ENCODE measurements around the gene SLC8A3. TPM values are rescaled to one million over a fixed set of nuclear protein-coding genes. Genes with fewer than 3 reads are reported as not detected.
A peak's percentile ranks its signal among the peaks of the same experiment; 100 is the strongest.

The SLC8A3 gene
- total RNA-seq, 1 donor from 2014 or later = 0.57 TPM

DNA sequence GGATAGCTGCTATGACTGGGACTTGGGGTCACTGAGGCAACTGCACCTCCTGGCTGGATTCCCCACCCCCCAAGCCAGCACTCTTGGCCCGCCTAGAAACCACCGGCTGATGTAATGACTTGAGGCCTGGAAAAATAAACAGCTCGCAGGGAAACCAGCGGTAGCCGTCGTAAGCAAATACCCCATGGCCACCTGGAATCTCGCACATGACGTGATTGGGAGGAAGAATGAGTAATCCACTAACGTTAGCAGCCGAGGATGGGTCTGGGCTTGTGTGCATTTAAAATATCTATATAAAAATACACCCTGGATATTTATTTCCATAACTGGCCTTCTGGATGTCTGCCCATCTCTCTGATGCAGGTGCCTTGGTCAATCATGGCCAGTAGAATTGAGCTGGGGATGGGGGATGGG is 189.5 kb downstream of the SLC8A3 start:
- DNase-seq (ENCODE audit: low spot score) = peak; percentile 57

DNA sequence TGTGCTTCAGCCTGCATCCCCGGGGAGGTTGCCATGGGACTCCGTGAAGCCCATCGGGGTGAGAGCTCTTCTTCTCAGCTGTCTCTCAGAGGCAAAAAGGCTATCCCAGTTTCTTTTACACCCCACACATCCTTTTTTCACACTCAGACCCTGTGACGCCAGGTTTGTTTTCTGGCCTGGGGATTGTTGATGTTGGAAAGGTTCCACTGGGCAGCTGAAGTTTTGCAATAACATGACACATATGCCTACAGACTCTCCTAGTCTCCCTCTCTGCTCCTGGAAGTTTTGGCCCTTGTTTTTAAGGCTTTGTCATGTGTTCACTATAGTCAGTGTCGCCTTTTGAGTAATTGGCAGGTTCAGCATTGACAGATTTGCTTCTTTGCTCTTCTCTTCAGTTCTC is 190.9 kb downstream of the SLC8A3 start:
- DNase-seq (ENCODE audit: low spot score) = no peak

DNA sequence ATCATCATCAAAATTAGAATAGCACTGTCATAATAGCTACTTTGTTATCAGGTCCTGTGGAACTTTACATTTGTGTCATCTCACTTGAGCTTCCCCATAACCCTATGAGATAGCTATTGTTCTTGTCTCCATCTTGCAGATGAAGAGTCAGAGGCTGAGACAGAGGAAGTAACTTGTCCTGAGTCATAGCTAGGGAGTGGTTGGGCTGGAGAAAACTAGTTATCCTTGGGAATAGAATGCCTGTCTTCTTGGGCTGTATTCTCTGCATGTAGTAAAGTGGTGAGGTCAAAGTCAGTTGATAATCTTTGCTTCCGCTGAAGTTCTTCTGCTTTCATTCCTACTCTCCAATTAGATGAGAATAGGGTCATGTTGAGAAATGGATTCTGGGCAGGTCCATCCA is 192.5 kb downstream of the SLC8A3 start:
- DNase-seq (ENCODE audit: low spot score) = no peak

Other genes with a start within 250 kb of the SLC8A3 start
- 58.1 TPM for gene COX16, start 170.7 kb upstream of the SLC8A3 start, total RNA-seq
- gene SYNJ2BP, start 228.1 kb upstream of the SLC8A3 start, total RNA-seq = 38.8 TPM

Data from ureter (tissue), 1 donor.